SJCRH30 (cell line): ENCODE measurements around the gene TMEM88. TPM values are rescaled to one million over a fixed set of nuclear protein-coding genes. Genes with fewer than 3 reads are reported as not detected.

Experiments used
- DNase-seq, 2 experiments: peaks; one replicate each; pipeline ENCODE4 v3.0.0-alpha.2; 2015 to 2020
- H3K27ac ChIP-seq: fragments of 250-450 bp; sonication (Bioruptor Pico); 2 replicates; pipeline ENCODE4 v1.5.1; 2020; ENCODE audit warnings: mild to moderate bottlenecking, moderate library complexity
- H3K27me3 ChIP-seq: fragments of 250-450 bp; sonication (Bioruptor Pico); 2 replicates; pipeline ENCODE4 v1.5.1; 2020; ENCODE audit warnings: mild to moderate bottlenecking, moderate library complexity
- H3K36me3 ChIP-seq: fragments of 250-450 bp; sonication (Bioruptor Pico); 2 replicates; pipeline ENCODE4 v1.5.1; 2020; ENCODE audit warnings: mild to moderate bottlenecking, moderate library complexity
- H3K4me1 ChIP-seq: fragments of 250-450 bp; sonication (Bioruptor Pico); 2 replicates; pipeline ENCODE4 v1.5.1; 2020; ENCODE audit warnings: mild to moderate bottlenecking, moderate library complexity
- H3K4me3 ChIP-seq: fragments of 250-450 bp; sonication (Bioruptor Pico); 2 replicates; pipeline ENCODE4 v1.5.1; 2020; ENCODE audit warnings: mild to moderate bottlenecking, moderate library complexity
- H3K9me3 ChIP-seq: fragments of 250-450 bp; sonication (Bioruptor Pico); replicated peaks from 2 replicates; pipeline ENCODE4 v1.5.1; 2020; ENCODE audit warnings: mild to moderate bottlenecking, moderate library complexity
- total RNA-seq: library from RNA; depleted of rRNA; stranded (reverse); fragments of >200 nt; shearing (Covaris generic); gene quantifications from 2 replicates; pipeline ENCODE4 v1.2.3, GENCODE V29; 2014

The TMEM88 gene
- total RNA-seq, 1 experiment from 2014 or later, result 0.36 TPM

- Histone ChIP-seq H3K4me3 (peak overlapping the region; percentile 72), H3K9me3 (no peaks in the 10 kb centered on the region), H3K4me1 (peaks cover 13% of the 10 kb centered on the region), H3K36me3 (no peaks in the 10 kb centered on the region), H3K27me3 (no peaks in the 10 kb centered on the region), H3K27ac (no peak overlapping the region)
- DNase-seq, result no peak
Measured at GRCh38 chr17:7837408-7838088, 17.3 kb upstream of the TMEM88 start.

DNA sequence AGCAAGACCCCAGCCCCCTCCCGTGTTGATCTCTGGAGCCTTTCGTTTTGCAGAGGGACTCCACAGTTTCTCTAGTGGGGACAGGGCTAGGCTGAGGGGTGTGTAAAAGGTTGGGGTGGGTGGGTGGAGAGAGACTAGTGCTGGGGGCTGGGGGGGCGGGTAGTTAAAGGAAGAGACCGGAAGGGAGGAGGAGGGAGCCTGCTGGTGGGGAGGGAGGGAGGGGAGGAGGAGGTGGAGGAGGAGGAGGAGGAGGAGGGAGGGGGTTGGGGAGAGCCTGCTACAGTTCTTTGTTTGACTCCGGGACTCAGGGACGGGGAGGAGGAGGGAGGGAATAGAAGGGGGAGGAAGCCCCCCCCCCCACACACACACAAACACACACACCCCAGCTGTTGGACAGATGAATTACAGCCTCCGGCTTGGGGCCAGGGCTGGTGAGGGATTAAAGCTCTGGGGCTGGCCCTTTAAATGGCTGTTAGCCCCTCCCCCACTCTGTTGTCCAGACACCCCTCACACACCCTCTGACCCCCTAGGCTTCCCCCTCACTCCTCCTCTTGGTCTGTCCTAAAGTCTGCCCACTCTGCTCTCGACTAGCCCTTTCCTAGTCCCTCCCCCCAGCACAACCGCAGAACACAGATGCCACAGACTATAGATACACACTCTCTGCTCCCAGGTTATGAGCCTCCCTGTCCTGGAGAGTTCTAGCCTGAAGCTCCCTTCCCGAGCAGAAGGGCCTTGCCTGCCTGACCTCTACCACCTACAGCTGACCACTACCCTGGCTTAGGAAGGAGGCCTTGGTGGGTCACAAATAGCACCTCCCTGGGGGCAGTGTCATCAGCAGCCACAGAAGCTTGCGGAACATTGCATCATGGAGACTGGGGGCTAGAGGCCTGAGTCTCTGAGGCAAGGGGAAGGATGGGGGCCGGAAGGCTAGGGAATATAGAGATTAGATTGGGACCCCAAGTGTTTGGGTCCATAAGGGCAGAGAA lies 16.5 kb upstream of the TMEM88 start:
- Histone ChIP-seq H3K4me1 (peaks cover 13% of the 10 kb centered on the region), H3K9me3 (no peaks in the 10 kb centered on the region), H3K4me3 (peak overlapping the region; percentile 72), H3K36me3 (no peaks in the 10 kb centered on the region), H3K27ac (0 out of 2 replicates have a peak overlapping the region, but pooled peaks have one; percentile 14), H3K27me3 (no peaks in the 10 kb centered on the region)
- peak; percentile 76 to 80 for DNase-seq

DNA sequence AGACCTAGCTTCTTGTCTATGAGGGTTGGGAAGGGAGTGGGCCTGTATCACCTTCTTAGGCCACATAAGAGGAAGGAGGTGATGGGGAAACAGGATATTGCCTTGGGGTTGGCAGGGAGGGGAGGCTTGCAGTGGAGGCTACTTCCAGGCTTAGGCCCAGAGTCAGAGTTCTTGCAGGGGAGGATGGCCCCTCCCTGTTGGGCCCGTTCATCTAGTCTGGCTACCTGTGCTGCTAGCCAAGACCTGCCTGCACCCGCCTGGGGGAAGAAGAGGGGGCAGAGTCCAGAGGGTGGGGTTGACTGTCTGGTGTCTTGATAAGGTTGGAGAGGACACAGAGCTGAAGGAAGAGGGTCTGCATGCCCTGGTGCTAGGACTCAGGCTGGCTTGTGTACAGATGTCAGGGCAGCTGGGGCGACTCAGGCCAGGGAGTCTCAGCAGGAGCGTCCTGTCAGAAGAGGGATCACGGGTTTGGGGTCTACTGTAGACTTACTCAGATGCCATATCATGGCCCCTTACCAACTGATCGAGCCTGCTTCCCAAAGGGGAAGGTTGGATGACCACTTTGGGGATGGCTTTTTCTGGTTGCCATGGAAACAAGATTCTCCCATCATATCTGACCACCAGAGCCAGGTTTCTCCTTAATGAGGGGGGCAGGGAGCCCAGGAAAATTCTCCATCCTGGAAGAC lies 15.5 kb upstream of the TMEM88 start:
- Histone ChIP-seq H3K27me3 (no peaks in the 10 kb centered on the region), H3K4me1 (peaks cover 13% of the 10 kb centered on the region), H3K9me3 (no peaks in the 10 kb centered on the region), H3K36me3 (no peaks in the 10 kb centered on the region), H3K4me3 (no peak overlapping the region), H3K27ac (0 out of 2 replicates have a peak overlapping the region, but pooled peaks have one; percentile 14)
- DNase-seq, result no peak

- Histone ChIP-seq H3K4me1 (peaks cover 13% of the 10 kb centered on the region), H3K4me3 (no peak overlapping the region), H3K27ac (no peak overlapping the region), H3K27me3 (no peaks in the 10 kb centered on the region), H3K9me3 (no peaks in the 10 kb centered on the region), H3K36me3 (no peaks in the 10 kb centered on the region)
- no peak for DNase-seq
Measured at GRCh38 chr17:7839876-7840261, 15.0 kb upstream of the TMEM88 start.

DNA sequence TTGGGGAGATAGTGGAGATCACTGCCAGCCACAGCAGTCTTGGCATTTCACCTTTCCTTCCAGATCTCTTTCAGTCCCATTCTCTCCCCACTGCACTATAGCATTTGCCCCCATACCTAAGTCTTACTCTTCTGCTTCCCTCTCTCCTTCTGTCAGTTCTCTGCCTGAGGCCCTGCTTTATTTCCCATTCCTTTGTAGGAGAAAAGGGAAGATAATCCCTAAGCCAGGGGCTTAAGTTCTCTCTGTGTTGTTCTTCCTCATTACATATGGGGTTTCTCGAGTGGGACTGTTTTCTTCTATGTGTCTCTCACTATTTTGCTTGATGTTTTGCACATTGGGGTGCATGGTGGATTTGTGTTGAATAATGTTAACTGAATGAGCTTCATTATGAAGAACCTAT lies 14.4 kb upstream of the TMEM88 start:
- Histone ChIP-seq H3K4me3 (no peak overlapping the region), H3K4me1 (peaks cover 13% of the 10 kb centered on the region), H3K9me3 (no peaks in the 10 kb centered on the region), H3K27ac (no peak overlapping the region), H3K27me3 (no peaks in the 10 kb centered on the region), H3K36me3 (no peaks in the 10 kb centered on the region)
- no peak for DNase-seq

GRCh38 chr17:7840875-7841274 lies 14.0 kb upstream of the TMEM88 start:
- no peak for DNase-seq
- peak overlapping the region; percentile 75 for H3K4me3 ChIP-seq
- peaks cover 13% of the 10 kb centered on the region for H3K4me1 ChIP-seq

DNA sequence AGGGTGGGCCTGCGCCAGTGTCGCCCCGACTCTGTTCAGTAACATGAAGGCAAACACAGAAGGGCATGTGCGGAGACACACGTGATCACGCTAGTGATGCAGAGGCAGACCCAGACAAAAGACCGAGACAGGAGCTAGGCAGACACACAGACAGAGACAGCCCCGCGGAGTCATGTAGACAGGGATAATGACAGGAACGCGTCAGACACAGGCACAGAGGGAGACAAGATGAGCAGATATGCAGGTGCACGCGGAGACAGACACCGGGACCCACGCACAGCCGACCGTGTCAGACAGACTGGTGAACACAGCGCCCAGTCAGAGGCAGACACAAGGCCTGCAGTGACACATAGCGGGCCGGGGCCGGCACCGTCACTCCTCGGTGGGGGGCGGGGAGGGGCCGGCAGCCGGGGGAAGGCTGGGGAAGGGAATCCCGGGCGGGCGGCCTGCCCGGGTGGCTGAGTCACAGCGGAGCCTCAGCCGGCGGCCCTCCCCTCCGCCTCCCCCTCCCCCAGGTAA lies 13.4 kb upstream of the TMEM88 start:
- H3K4me1 ChIP-seq, result peaks cover 13% of the 10 kb centered on the region

More at GRCh38 chr17:7840875-7841274, 14.0 kb upstream of the TMEM88 start:
- H3K9me3 ChIP-seq, result no peaks in the 10 kb centered on the region
- H3K27ac ChIP-seq, result peak overlapping the region; percentile 22; the same call in 1 of the 2 replicates
- no peaks in the 10 kb centered on the region for H3K27me3 ChIP-seq
- no peaks in the 10 kb centered on the region for H3K36me3 ChIP-seq

DNA sequence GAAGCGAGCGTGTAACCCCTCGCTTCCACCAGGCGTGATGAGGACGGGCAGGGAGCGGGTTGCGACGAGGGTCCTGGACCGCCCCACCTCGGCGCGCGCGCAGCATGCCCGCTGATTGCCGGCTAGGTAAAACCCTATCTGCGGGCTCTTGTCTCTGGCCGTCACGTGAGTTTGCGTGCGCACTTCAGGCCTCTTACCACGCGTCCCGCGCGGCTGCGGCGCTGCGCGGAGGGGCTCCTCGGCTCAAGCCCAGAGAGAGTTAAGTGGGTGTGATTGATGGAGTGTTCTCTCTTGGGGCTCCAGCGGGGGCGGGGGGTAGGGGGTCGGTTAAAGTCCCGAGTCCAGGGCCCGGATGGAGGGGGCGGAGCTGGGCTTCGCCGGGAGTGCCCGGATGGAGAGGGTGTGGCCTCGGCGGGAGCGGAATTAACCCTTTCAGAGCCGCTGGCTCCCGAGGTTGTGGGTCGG lies 12.9 kb upstream of the TMEM88 start:
- DNase-seq, result peak; percentile 86 to 88
- no peaks in the 10 kb centered on the region for H3K27me3 ChIP-seq
- H3K4me3 ChIP-seq, result peak overlapping the region; percentile 75
- no peaks in the 10 kb centered on the region for H3K36me3 ChIP-seq
- peak overlapping the region; percentile 64 for H3K27ac ChIP-seq
- H3K9me3 ChIP-seq, result no peaks in the 10 kb centered on the region
- peaks cover 12% of the 10 kb centered on the region for H3K4me1 ChIP-seq

More for the DNA sequence above, 13.4 kb upstream of the TMEM88 start:
- H3K4me3 ChIP-seq, result peak overlapping the region; percentile 75
- peak; percentile 57 for DNase-seq
- no peaks in the 10 kb centered on the region for H3K36me3 ChIP-seq
- peak overlapping the region; percentile 64 for H3K27ac ChIP-seq
- H3K9me3 ChIP-seq, result no peaks in the 10 kb centered on the region
- no peaks in the 10 kb centered on the region for H3K27me3 ChIP-seq

DNA sequence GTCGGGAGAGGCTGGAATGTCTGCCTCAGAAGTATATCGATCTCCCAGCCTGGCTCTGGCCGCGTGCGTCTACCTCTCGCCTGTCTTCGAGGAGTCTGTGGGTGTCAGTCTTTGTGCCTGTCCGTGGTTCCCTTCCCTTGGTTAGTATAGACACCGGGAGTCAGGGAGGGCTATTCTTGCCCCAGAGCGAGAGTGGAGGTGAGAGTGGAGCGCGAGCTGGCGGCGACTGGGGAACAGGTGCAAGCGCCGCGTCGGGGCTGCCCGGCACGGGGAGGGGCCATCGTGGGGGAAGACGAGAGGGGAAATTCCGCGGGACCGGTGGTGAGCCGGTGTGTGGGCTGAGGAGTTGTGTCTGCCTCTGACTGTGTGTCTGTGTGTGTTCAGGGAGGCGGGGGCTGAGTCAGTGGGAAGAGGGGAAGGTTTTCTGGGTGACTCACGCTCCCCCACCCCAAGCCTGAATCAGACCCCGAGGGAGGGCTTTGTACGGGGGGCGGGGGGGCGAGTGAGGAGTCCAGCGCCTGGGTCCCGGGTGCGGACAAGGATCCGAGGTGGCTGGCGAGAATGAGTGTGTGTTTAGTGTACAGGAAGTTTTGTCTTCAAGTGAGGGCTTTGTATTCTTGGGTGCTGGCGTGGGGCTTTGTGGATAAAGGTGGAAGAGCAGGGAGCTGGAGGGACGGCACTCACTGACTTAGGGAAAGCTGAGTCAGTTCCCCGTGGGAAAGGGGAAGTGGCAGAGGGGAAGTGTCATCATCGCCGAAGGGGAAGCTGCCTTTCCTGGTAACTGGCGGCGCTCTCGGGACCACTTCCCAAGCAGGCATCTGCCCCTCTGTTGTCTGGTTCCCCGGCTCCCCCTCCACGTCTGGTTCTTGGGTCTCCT lies 12.2 kb upstream of the TMEM88 start:
- H3K9me3 ChIP-seq, result no peaks in the 10 kb centered on the region
- peak; percentile 56 to 60 for DNase-seq
- H3K27me3 ChIP-seq, result no peaks in the 10 kb centered on the region
- peak overlapping the region; percentile 75 for H3K4me3 ChIP-seq
- H3K27ac ChIP-seq, result peak overlapping the region; percentile 64
- H3K4me1 ChIP-seq, result peaks cover 6% of the 10 kb centered on the region
- no peaks in the 10 kb centered on the region for H3K36me3 ChIP-seq

GRCh38 chr17:7843257-7843535 lies 11.7 kb upstream of the TMEM88 start:
- no peaks in the 10 kb centered on the region for H3K9me3 ChIP-seq

DNA sequence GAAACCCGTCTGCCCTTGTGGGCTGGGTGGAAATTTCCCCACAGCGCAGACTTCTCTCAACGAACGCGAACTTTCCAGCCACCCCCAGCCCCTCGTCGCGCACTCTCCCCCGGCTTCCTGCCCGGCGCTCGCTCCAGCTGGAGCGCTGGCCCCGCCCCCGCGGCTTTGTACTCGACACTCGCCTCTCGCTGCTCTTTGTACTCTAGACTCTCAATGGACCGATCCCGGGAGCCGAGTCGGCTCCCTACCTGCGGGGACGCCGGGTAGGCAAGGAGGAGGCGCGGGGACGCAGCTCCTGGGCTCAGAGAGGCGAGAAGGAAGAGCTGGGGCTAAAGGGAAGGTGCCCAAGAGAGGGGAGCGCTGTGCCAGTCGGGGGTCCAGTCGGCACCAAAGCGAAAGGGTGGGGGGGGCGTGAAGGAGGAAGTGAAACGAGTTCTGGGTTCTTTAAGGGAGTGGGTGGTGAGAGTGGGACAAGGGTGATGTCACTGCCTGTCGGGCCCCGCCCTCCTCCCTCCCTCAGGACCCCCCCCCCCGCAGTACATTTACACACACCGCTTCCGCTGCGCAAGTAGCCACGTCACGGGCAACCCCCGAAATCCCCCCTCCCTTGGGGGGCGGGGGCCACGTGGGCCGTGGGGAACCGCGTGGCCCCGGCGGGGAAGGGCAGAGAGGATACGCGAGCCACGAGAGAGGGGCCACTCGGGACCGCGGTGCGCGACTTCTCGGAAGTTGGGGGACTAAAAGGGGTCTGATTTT lies 11.2 kb upstream of the TMEM88 start:
- Histone ChIP-seq H3K4me1 (peaks cover 2% of the 10 kb centered on the region), H3K4me3 (peak overlapping the region; percentile 75)
- DNase-seq, result peak; percentile 66 to 69

More at GRCh38 chr17:7843257-7843535, 11.7 kb upstream of the TMEM88 start:
- Histone ChIP-seq H3K27me3 (no peaks in the 10 kb centered on the region), H3K4me3 (peak overlapping the region; percentile 75), H3K27ac (peak overlapping the region; percentile 64), H3K4me1 (peaks cover 4% of the 10 kb centered on the region), H3K36me3 (no peaks in the 10 kb centered on the region)
- DNase-seq, result no peak

DNA sequence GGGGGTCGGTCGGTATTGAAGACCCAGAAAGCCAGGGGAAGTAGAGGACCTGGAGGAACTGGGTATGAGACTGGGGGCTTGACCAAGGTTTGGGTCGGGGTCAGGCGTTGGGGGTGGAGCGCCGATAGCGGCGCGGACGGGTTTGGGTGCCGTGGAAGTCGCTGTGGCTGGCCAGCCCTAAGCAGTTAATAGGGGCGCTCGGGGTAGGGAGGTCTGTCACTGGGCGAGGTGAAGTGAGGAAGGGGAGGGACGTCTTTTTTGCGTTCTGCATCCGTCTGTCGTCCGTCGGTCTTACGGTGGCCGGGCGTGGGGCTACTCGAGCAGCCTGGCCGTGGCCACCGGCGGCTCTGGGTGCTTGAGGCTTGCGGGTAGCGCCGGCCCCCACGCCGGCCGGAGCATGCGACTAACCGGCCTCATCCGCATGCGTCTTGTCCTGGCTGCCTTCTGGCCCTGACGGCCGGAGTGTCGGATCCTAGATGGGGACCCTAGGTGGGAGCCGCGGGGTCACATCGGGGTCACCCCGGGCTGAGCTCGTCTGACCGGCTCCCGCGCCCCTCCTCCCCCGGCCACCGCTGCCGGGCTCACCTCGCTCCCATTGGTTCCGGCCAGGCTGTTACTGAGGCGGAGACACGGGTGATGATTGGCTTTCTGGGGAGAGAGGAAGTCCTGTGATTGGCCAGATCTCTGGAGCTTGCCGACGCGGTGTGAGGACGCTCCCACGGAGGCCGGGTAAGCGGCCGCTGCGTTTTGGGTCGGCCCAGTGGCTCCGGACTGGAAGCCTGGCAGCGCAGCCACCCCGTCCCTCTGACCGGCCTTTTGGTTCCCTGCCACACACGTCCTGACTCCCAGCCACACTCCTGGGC lies 10.3 kb upstream of the TMEM88 start:
- Histone ChIP-seq H3K4me1 (no peaks in the 10 kb centered on the region), H3K4me3 (peak overlapping the region; percentile 75), H3K27me3 (no peaks in the 10 kb centered on the region), H3K27ac (peak overlapping the region; percentile 64), H3K9me3 (no peaks in the 10 kb centered on the region), H3K36me3 (no peaks in the 10 kb centered on the region)
- DNase-seq, result peak; percentile 82 to 88

More for the DNA sequence above, 11.2 kb upstream of the TMEM88 start:
- no peaks in the 10 kb centered on the region for H3K9me3 ChIP-seq
- H3K27me3 ChIP-seq, result no peaks in the 10 kb centered on the region
- peak overlapping the region; percentile 64 for H3K27ac ChIP-seq
- H3K36me3 ChIP-seq, result no peaks in the 10 kb centered on the region
